SIG-M5 (cell line): ENCODE measurements around the gene MICAL2.

Experiments
- DNase-seq: peaks from one replicate; lab custom pipeline; 2025; lab: John Stamatoyannopoulos, UW

MICAL2 gene

DNA sequence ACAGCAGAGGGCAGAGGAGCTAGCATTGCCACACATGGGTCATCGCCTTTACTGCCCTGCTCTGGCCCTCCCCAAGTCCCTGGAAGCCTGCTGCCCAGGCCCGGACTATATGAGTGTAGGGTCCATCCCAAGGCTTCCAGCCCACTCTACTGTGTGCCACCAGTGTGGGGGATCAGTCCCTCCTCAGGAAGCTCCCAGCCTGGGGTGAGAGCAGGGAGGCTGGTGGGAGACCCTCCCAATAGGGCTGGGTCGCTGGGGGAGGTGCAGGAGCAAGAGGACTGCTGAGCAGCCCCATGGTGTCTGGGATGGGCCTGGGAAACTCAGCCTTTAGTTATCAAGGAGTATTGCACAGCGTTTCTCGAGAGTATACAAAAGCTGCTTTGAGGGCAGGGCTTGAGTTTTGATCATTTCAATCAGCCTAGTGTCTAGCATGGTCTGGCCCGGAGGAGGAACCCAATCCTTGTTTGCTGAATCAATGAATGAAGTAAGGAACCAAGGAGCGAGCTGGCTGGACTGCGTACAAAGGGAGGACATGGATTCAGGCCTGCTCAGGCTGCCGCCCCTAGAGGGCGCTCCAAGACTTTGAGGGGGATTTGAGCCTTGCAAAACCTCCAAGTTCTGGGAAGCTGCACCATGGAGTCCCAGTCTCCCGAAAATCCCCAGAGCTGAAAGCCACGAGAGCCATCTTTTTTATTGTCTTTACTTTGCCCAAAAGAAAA is 178.0 kb downstream of the MICAL2 start:
- DNase-seq: no peak

DNA sequence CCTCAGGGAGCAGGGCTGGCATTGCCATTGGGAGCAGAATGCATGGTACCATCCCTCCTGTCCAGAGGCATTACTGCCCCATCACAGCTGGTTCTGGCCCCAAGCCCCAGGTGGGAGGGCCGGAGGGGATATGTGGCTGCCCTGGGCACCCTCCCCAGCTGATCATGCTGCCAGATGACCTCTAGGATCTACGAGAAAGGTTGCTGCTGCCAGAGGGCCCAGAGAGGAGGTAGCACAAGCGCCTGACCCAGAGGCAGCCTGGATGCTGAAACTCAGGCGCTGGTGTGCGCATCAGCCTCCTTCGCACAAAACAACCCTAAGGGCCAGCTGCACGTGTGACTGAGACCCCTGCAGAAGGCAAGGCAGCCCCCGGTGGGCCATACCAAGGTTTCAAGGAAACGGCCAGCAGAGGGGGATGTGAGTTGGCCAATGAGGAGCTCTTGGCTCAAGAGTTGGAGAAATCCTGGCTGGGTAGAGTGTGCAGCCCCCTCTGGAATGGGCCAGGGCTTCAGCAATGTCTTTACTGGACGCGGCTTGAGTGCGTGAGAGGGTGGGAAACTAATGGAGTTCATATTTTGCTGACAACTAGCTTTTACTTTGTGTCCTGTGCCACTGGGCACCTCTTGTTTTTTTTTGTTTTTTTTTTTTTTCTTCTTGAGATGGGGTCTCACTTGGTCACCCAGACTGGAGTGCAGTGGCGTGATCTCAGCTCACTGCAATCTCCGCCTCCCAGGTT is 178.7 kb downstream of the MICAL2 start:
- DNase-seq: no peak

DNA sequence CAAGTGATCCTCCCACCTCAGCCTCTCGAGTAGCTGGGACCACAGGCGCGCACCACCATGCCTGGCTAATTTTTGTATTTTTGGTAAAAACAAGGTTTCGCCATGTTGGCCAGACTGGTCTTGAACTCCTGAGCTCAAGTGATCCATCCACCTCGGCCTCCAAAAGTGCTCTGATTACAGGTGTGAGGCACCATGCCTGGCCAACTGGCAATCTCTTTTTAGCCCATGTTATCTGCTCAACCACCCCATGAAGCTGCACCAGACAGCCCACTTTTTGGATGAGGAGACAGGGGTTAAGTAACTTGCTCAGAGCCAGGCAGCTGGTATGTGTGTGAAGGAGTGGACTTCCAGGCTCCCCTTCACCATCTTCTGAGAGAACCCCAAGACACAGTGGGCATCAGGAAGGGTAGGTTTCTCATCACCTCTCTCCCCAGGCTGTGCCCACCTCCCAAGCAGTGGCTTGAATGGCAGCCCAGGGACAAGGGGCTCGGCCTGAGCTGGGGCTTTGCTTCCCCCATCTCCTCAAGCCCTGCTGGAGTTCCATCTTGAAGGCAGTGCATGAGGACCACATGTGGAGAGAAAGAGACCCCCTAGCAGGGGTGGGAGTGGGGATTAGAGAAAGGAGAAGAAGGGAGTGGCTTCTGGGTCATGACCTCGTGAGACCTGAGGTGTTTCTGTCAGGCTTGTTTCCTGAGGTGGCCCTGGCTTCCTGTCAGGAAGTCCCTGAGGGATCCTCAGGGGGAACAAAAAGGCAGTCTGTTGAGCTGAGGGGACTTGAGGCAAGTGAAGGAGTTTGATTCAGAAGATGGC is 179.5 kb downstream of the MICAL2 start:
- no peak for DNase-seq

DNA sequence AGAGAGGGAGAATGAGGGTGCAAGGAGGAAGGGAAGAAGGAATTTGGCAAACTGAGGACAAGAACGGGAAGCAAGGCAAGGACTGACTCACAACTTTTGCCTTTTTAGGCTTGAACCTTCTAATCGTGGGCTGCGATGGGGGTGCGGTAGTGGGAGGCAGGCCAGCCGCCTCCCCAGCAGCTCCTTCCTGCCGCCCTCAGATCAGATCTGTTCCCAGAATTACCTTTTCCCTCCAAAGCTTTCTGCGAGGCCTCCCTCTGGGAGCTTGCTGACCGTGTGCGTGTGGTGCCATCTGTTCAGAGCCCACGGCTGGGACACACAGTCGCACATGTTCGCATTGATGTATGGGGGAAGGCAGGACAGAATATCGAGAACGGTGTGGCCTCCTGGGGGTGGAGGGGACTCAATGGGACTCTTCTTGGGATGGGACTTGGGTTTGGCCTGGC is 180.1 kb downstream of the MICAL2 start:
- no peak for DNase-seq

DNA sequence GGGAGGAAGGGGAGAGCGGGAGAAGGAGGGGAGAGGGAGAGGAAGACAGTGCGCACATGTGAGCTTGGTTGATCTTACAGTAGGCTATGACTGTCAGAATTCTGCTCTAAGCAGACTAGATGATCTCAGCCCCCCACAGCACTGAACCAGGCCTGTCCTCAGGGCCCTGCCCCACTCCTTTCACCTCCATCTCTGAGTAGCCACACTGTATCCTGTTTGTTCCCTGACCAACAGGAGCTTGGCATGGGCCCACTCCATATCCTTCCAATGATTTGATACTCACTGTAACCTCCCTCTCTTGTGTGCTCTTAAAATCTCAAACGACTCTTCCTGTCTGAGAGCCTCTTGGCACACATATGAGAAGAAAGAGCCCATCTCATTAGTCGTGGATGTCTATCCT is 180.9 kb downstream of the MICAL2 start:
- no peak for DNase-seq

DNA sequence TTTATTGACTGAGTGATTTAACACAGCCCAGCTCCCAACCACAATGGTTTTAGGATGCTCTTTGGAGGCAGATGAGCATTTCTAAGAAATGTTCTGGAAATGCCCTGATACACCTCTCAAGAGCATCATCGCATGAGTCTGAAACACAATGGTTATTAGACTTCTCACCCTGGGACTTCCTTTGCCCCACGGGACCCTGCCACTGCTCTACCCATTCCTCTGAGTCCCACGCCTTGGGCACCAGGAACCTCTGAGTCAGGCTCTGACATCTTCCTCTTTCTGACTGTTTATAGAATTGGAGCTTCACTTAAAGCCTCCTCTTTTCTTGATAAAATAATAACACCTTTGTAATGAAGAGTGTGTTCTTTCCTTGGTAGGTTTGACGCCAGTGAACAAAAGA is 181.4 kb downstream of the MICAL2 start:
- no peak for DNase-seq

DNA sequence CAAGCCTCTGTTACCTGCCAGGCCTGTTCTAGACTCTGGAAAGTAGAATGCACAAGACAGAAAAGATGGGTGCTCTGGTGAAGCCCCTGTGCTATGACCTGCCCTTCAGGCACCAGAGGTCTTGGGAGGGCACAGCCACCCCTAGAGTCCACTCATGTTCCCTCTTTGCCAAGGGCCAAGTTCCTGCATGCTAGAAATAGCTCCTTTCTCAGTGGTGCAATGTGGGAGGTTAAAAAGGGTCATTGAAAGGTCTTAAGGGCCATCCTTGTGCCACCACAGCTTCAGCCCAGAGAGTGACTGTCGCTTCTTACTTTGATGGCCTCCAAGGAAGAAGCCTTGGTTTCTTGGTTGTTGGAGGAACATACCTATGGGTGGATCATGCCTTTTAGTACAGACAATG is 182.4 kb downstream of the MICAL2 start:
- DNase-seq: no peak

DNA sequence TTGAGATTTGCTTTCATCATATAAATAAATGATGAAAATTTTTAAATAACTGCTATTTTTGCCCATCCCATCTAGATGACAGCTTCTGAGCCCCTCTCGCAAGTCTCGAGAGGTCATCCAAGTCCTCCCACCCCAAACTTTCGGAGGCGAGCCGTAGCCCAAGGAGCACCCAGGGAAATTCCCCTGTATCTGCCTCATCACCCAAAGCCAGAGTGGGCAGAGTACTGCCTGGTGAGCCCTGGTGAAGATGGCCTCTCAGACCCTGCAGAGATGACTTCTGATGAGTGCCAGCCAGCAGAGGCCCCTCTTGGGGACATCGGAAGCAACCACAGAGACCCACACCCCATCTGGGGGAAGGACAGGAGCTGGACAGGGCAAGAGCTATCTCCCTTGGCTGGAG is 183.1 kb downstream of the MICAL2 start:
- DNase-seq: no peak

DNA sequence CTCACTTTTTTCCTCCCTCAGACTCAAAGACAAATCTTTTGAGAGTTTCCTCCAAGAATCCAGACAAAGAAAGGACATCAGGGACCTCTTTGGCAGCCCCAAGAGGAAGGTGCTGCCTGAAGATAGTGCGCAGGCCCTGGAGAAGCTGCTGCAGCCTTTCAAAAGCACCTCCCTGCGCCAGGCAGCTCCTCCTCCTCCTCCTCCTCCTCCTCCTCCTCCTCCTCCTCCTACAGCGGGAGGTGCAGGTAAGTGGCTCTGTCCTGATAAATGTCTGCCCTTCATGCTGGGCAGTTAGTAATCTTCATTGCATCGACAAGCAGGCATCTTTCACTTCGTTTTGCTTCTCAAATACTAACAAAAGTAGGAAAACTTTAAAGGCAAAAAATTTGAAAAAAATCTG is 184.2 kb downstream of the MICAL2 start:
- DNase-seq: no peak

DNA sequence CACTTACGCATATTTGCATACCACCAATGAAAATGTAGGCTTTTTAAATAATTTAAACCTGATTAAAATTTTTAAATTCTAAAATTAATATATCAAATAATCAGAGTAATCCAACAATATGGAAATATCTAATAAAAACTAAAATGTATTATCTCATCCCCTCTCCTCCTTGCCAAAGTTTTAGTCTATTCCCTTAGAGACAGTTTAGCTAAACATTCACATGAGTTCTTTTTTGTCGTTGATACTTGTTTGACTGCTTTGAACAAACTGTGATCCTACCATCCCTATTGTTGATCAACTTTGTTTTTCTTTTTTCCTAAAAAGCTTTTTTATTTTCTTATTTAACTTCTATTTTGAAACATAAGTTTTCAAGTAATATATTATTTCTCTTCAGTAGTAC is 185.6 kb downstream of the MICAL2 start:
- DNase-seq: no peak

DNA sequence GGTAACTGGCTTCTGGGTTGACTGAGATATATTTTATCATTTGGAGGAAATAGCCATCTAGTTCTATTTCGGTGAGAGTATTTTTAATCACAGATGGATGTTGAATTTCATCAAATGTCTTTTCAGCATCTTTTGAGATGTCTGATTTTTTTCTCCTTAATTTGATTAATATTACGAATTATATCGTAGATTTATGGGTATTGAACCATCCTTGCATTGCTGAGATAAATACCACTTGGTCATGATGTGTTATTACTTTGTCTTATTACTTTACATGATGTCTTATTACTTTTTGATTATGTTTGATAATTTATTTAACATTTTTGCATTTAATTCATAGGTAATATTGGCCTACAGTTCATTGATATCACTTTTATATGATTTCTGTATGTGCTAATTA is 188.2 kb downstream of the MICAL2 start:
- no peak for DNase-seq

DNA sequence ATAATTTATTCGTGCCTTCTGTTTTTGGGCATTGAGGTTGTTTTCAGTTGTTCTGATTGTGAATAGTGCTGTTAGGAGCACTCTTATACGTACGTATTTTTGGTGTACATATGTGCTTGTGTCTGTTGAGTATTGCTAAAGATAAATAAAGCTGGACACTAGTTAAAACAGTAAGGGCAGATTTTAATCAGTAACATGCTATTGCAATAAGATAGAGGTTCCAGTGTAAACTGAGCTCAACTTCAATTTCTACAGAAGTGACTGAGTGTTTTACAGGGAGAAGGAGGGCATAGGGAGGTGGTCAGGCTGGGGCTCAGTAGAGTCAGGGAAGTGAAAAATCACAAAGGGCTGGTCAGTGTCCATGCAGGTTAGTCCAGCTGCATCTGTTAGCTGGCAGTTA is 191.0 kb downstream of the MICAL2 start:
- no peak for DNase-seq

DNA sequence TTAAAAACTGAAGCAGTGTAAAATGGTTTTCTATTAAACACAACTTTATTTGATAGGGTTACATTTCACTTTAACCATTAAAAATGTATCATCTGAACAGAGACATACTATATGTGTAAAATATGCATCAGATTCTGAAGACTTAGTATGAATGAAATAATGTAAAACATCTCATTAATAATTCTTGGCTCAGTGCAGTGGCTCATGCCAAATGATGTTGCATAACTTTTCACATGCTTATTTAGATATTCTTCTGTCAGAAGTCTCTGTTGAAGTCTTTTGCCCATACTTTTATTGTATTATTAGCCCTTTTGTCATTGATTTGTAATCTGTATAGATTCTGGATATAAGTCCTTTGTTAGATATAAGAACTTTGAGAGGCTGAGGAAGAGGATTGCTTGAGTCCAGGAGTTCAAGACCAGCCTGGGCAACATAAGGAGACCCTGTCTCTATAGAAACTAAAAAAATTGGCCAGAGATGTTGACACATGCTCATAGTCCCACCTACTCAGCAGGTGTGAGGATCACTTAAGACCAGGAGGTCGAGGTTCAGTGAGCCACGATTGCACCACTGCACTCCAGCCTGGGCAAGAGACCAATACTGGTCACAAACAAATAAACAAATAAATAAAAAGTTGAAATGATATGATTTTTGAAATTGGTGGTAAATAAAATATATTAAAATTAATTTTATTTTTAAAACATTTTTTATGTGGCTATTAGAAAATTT is 193.2 kb downstream of the MICAL2 start:
- no peak for DNase-seq

DNA sequence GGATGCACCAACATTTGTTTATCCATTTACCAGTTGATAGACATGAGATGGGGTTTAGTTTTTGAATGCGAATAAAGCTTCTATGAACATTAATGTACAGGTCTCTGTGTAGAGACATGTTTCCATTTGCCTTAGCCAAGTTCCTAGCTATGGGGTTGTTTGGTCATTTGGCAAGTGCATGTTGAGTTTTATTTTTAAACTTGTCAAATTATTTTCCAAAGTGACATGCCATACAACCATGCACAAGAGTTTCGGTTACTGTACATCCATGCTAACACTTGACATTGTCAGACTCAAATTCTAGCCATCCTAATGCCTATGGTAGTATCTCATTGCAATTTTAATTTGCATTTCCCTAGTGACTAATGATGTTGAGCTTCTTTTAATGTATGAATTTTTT is 196.4 kb downstream of the MICAL2 start:
- no peak for DNase-seq

DNA sequence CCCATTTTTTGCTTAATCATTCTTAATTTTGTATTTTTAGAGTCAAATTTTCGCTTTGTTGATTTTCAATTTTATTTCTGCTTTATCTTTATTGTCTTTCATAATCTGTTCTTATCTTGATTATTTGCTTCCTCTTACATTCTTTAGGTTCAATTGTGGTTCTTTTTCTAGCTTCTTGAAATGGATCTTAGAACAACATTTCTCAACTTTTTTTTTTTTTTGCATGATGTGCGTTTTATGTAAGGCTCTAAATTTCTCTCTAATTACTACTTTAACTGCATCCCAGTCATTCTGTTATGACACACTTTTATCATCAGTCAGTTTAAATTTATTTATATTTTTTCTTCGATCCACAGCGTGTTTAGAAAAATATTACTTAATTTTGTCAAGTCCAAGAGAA is 201.7 kb downstream of the MICAL2 start:
- DNase-seq: no peak
